H1 (cell line): ENCODE results near the gene DUSP10. TPM values are rescaled to one million over a fixed set of nuclear protein-coding genes. Genes with fewer than 3 reads are reported as not detected.

Source experiments
- CTCF ChIA-PET: fragments of 300-600 bp; sonication (Branson Sonifier 250); formaldehyde crosslinking; loops from one replicate; lab custom pipeline; 2021; ENCODE audit not compliant: partially characterized antibody; lab: Charles Lee
- POLR2A ChIA-PET: fragments of 300-600 bp; sonication (Branson Sonifier 250); formaldehyde crosslinking; loops from one replicate; lab custom pipeline; 2021; ENCODE audit warnings: inconsistent platforms; ENCODE audit not compliant: partially characterized antibody; lab: Charles Lee
- DNase-seq, 2 experiments: peaks; one replicate each; pipeline versions ENCODE4 v3.0.0 to v3.0.0-alpha.2; 2010 to 2022; ENCODE audit warnings: low spot score in 2 of 2, low read depth in 1 of 2, mixed read lengths in 1 of 2
- FAIRE-seq: peaks from 2 replicates; lab custom pipeline; 2011; peaks lifted over from hg19 to GRCh38; lab: Jason Lieb, UNC
- H2AFZ ChIP-seq: 2 replicates; pipeline ENCODE4 v1.8.1; 2012; ENCODE audit warnings: low read length, inconsistent platforms
- H2AK5ac ChIP-seq: 2 replicates; pipeline ENCODE4 v1.6.1; 2013; ENCODE audit warnings: low read depth, low read length
- H2BK120ac ChIP-seq: replicated peaks from 2 replicates; pipeline ENCODE3; 2013; ENCODE audit warnings: low read depth, low read length, inconsistent platforms
- H2BK12ac ChIP-seq: 2 replicates; pipeline ENCODE4 v1.6.1; 2013; ENCODE audit warnings: low read depth, low read length
- H2BK15ac ChIP-seq: 2 replicates; pipeline ENCODE4 v1.6.1; 2013; ENCODE audit warnings: low read length
- H2BK20ac ChIP-seq: 2 replicates; pipeline ENCODE4 v1.6.1; 2013; ENCODE audit warnings: low read length
- H2BK5ac ChIP-seq: 2 replicates; pipeline ENCODE4 v1.6.1; 2013; ENCODE audit warnings: low read depth, low read length
- H3K14ac ChIP-seq: 2 replicates; pipeline ENCODE4 v1.6.1; 2013; ENCODE audit warnings: inconsistent platforms; ENCODE audit not compliant: insufficient read length
- H3K18ac ChIP-seq: 2 replicates; pipeline ENCODE4 v1.6.1; 2013; ENCODE audit warnings: low read length; ENCODE audit errors: extremely low read depth
- H3K23ac ChIP-seq: 2 replicates; pipeline ENCODE4 v1.6.1; 2013; ENCODE audit warnings: inconsistent platforms; ENCODE audit not compliant: insufficient read length
- H3K23me2 ChIP-seq: 2 replicates; pipeline ENCODE4 v1.6.1; 2013; ENCODE audit warnings: low read depth, low read length
- H3K27ac ChIP-seq: 2 replicates; pipeline ENCODE4 v1.6.1; 2011; ENCODE audit warnings: low read depth, low read length, inconsistent platforms
- H3K27me3 ChIP-seq, 4 experiments: replicated peaks in 1 of 4; 1 replicate in 1 of 4; 2 replicates in 3 of 4; pipeline versions ENCODE4 v1.6.1 to v1.8.1; 2011 to 2013; ENCODE audit warnings: low read length in 3 of 4, mild to moderate bottlenecking in 3 of 4, inconsistent platforms in 2 of 4, mixed read lengths in 2 of 4, moderate library complexity in 1 of 4; ENCODE audit not compliant: control insufficient read depth in 3 of 4, insufficient read depth in 3 of 4; ENCODE audit errors: extremely low read depth in 1 of 4
- H3K36me3 ChIP-seq, 4 experiments: 2 replicates each; pipeline versions ENCODE4 v1.6.1 to v1.8.1; 2011 to 2013; ENCODE audit warnings: mild to moderate bottlenecking in 4 of 4, low read length in 3 of 4, moderate library complexity in 2 of 4, control low read depth in 1 of 4, inconsistent platforms in 1 of 4; ENCODE audit not compliant: insufficient read depth in 4 of 4, control insufficient read depth in 2 of 4
- H3K4ac ChIP-seq: replicated peaks from 2 replicates; pipeline ENCODE3; 2013; ENCODE audit warnings: low read length, low read depth, mixed read lengths, inconsistent platforms; ENCODE audit not compliant: insufficient read length
- H3K4me1 ChIP-seq, 4 experiments: replicated peaks in 1 of 4; 1 replicate in 1 of 4; 2 replicates in 3 of 4; pipeline versions ENCODE4 v1.6.1 to v1.8.1; 2011 to 2013; ENCODE audit warnings: low read length in 3 of 4, inconsistent platforms in 2 of 4, mixed read lengths in 1 of 4; ENCODE audit not compliant: insufficient read depth in 4 of 4, control insufficient read depth in 3 of 4
- H3K4me2 ChIP-seq, 2 experiments: 2 replicates each; pipeline versions ENCODE4 v1.6.1 to v1.8.1; 2011 to 2013; ENCODE audit warnings: low read depth in 2 of 2, low read length in 2 of 2, control low read depth in 1 of 2, inconsistent platforms in 1 of 2, mild to moderate bottlenecking in 1 of 2; ENCODE audit not compliant: insufficient read depth in 1 of 2
- H3K4me3 ChIP-seq, 4 experiments: fragments of 200-600, 300-600 bp in 1 of 4; sonication (generic), shearing (Covaris generic), sonication (Bioruptor Twin) in 1 of 4; 2 replicates each; pipeline versions ENCODE4 v1.5.1 to v1.8.1; 2011 to 2016; ENCODE audit warnings: low read length in 4 of 4, low read depth in 3 of 4, control low read depth in 2 of 4, inconsistent platforms in 2 of 4, mild to moderate bottlenecking in 2 of 4, mixed read lengths in 1 of 4, moderate library complexity in 1 of 4; ENCODE audit not compliant: insufficient read depth in 2 of 4; ENCODE audit errors: extremely low read depth in 1 of 4
- H3K56ac ChIP-seq: replicated peaks from 2 replicates; pipeline ENCODE3; 2013; ENCODE audit warnings: low read depth, mild to moderate bottlenecking, mixed read lengths, low read length, inconsistent platforms; ENCODE audit not compliant: insufficient read length
- H3K79me1 ChIP-seq: 2 replicates; pipeline ENCODE4 v1.6.1; 2013; ENCODE audit warnings: low read depth, low read length, control low read depth
- H3K79me2 ChIP-seq, 2 experiments: 2 replicates each; pipeline versions ENCODE4 v1.6.1 to v1.8.1; 2012 to 2013; ENCODE audit warnings: low read length in 2 of 2, mild to moderate bottlenecking in 2 of 2, inconsistent platforms in 1 of 2; ENCODE audit not compliant: insufficient read depth in 2 of 2, control insufficient read depth in 1 of 2
- H3K9ac ChIP-seq, 4 experiments: replicated peaks in 1 of 4; 1 replicate in 1 of 4; 2 replicates in 3 of 4; pipeline versions ENCODE4 v1.6.1 to v1.8.1; 2011 to 2013; ENCODE audit warnings: low read depth in 3 of 4, low read length in 3 of 4, control low read depth in 2 of 4, mild to moderate bottlenecking in 2 of 4, moderate library complexity in 2 of 4, inconsistent platforms in 1 of 4; ENCODE audit errors: extremely low read depth in 1 of 4
- H3K9me3 ChIP-seq, 2 experiments: 2 replicates each; pipeline versions ENCODE4 v1.6.1 to v1.8.1; 2012 to 2013; ENCODE audit warnings: mild to moderate bottlenecking in 2 of 2, moderate library complexity in 2 of 2, control low read depth in 1 of 2, inconsistent platforms in 1 of 2, low read depth in 1 of 2, low read length in 1 of 2, mixed read lengths in 1 of 2; ENCODE audit not compliant: insufficient read depth in 2 of 2
- H4K20me1 ChIP-seq, 2 experiments: replicated peaks in 1 of 2; 2 replicates each; pipeline versions ENCODE3 to v1.8.1; 2011 to 2013; ENCODE audit warnings: inconsistent platforms in 2 of 2, low read length in 2 of 2, mild to moderate bottlenecking in 1 of 2; ENCODE audit not compliant: insufficient read depth in 2 of 2, control insufficient read depth in 1 of 2
- H4K5ac ChIP-seq: 2 replicates; pipeline ENCODE4 v1.6.1; 2013; ENCODE audit warnings: low read length, low read depth, mixed read lengths, inconsistent platforms; ENCODE audit not compliant: insufficient read length
- H4K8ac ChIP-seq: 2 replicates; pipeline ENCODE4 v1.8.0; 2013; ENCODE audit warnings: mild to moderate bottlenecking, moderate library complexity, low read length, inconsistent platforms; ENCODE audit not compliant: insufficient read depth; ENCODE audit errors: extremely low read depth
- H4K91ac ChIP-seq: replicated peaks from 2 replicates; pipeline ENCODE3; 2013; ENCODE audit warnings: low read length, mixed read lengths, inconsistent platforms; ENCODE audit not compliant: insufficient read length
- ASH2L ChIP-seq: fragments of 200-600, 300-600 bp; sonication (generic); IDR thresholded peaks from one replicate; pipeline ENCODE4 v1.7.1; 2017; ENCODE audit warnings: low read length
- BACH1 ChIP-seq: IDR thresholded peaks from 2 replicates; pipeline ENCODE4 v1.6.1; 2012; ENCODE audit warnings: low read length, improper control_type of control experiment
- CBX5 ChIP-seq: fragments of 300-800, 300-1000 bp; sonication (generic); IDR thresholded peaks from 2 replicates; pipeline ENCODE4 v1.7.1; 2016; ENCODE audit warnings: antibody characterized with exemption, low read length, low read depth
- FOSL1 ChIP-seq: IDR thresholded peaks from 2 replicates; pipeline ENCODE4 v1.6.1; 2011; ENCODE audit warnings: mild to moderate bottlenecking, low read depth, low read length, moderate library complexity; ENCODE audit not compliant: insufficient read depth
- POLR2AphosphoS5 ChIP-seq: IDR thresholded peaks from 2 replicates; pipeline ENCODE4 v1.6.1; 2011; ENCODE audit warnings: low read depth, low read length
- SUZ12 ChIP-seq: fragments of 200-600 bp; sonication (generic); IDR thresholded peaks from 2 replicates; pipeline ENCODE4 v1.6.1; 2012; ENCODE audit warnings: mild to moderate bottlenecking, inconsistent platforms, low read length, moderate library complexity, mixed read lengths
- WGBS, 2 experiments: shearing (Covaris generic) in 1 of 2; methylation state at CpG; one replicate each; pipeline versions ENCODE4 v1.1.6 to v1.1.7; 2013 to 2015; ENCODE audit warnings: low lambda C conversion rate in 2 of 2, mixed read lengths in 2 of 2, inconsistent platforms in 1 of 2, low coverage in 1 of 2, missing lambda C conversion rate in 1 of 2; ENCODE audit not compliant: insufficient replicate concordance in 2 of 2, insufficient coverage in 1 of 2, insufficient read length in 1 of 2; ENCODE audit errors: extremely low coverage in 1 of 2, missing lambda C conversion rate in 1 of 2; 5-methylcytosine and 5-hydroxymethylcytosine counted together
- polyA plus RNA-seq, 7 experiments: library from polyadenylated mRNA; depleted of rRNA in 3 of 7; stranded (reverse) in 5 of 7; unstranded in 2 of 7; fragments of >200 nt in 5 of 7; fragments of 200-250 nt in 2 of 7; gene quantifications; 1 replicate in 5 of 7; 2 replicates in 1 of 7; 4 replicates in 1 of 7; pipeline versions ENCODE4 v1.2.1 to v1.2.3, GENCODE V29; 2011 to 2013; ENCODE audit warnings: missing spikeins in 2 of 7, mixed read lengths in 2 of 7
- total RNA-seq: library from RNA; stranded (reverse); fragmentation: NEBNext Ultra II Directional; extraction: Animal tissue kit (Norgen Biotek cat#: 25700); gene quantifications from 2 replicates; pipeline ENCODE4 v1.2.1, GENCODE V29; 2021

DUSP10 gene
- total and polyA plus RNA-seq, 2 of the 8 experiments (the other 6 are each of a cell fraction or from before 2014, with no cell fraction given), result 1.2 TPM

- WGBS, 2 experiments, result 85% methylated on average over 2 of the region's 2 CpGs; no CpG with 5 or more reads in 1 of the 2 experiments
- no peak for FAIRE-seq
Observed at GRCh38 chr1:221683681-221684080, 58.2 kb downstream of the DUSP10 start.

More at GRCh38 chr1:221683681-221684080, 58.2 kb downstream of the DUSP10 start:
- H4K8ac ChIP-seq, result no peak overlapping the region
- H4K20me1 ChIP-seq, result no peaks in the 10 kb centered on the region
- H3K23ac ChIP-seq, result no peak overlapping the region
- H3K23me2 ChIP-seq, result no peaks in the 10 kb centered on the region
- H3K4me2 ChIP-seq, result no peak overlapping the region
- no peaks in the 10 kb centered on the region for H3K27me3 ChIP-seq
- H3K4ac ChIP-seq, result no peak overlapping the region
- TF ChIP-seq ASH2L, result no peak
- TF ChIP-seq SUZ12, result no peak
- no peak for TF ChIP-seq POLR2AphosphoS5
- no peak for TF ChIP-seq CBX5
- TF ChIP-seq FOSL1, result no peak
- TF ChIP-seq BACH1, result no peak
- TF ChIP-seq, all 59 proteins: peak for 0
- H3K4me1 ChIP-seq, result no peaks in the 10 kb centered on the region
- no peak overlapping the region for H2AK5ac ChIP-seq
- 0 out of 4 replicates have a peak, but pooled peaks cover 0 to 5% of the 10 kb centered on the region in 2 experiments for H3K9me3 ChIP-seq
- no peak overlapping the region for H2BK15ac ChIP-seq
- H3K27ac ChIP-seq, result no peak overlapping the region
- no peak for DNase-seq
- H3K9ac ChIP-seq, result no peak overlapping the region
- H2BK120ac ChIP-seq, result no peak overlapping the region
- no peak overlapping the region for H2BK5ac ChIP-seq
- no peak overlapping the region for H2BK20ac ChIP-seq
- POLR2A ChIA-PET, result no interaction called here
- H3K36me3 ChIP-seq, result no peaks in the 10 kb centered on the region
- H3K79me2 ChIP-seq, result no peaks in the 10 kb centered on the region
- no peak overlapping the region for H2AFZ ChIP-seq
- H3K79me1 ChIP-seq, result no peaks in the 10 kb centered on the region
- H3K4me3 ChIP-seq, result no peak overlapping the region
- CTCF ChIA-PET, result interaction anchor here (1.3 kb wide), 1 partner anchor 15 kb away, joined by 5 read pairs; no protein-coding TSS in a partner anchor
- H2BK12ac ChIP-seq, result no peak overlapping the region
- H4K91ac ChIP-seq, result no peak overlapping the region
- no peak overlapping the region for H4K5ac ChIP-seq
- H3K56ac ChIP-seq, result no peak overlapping the region
- no peak overlapping the region for H3K18ac ChIP-seq
- no peak overlapping the region for H3K14ac ChIP-seq
